NCI-H82 treated with DMSO at 0.1 percent for 48 hours (cell line): ENCODE measurements around the gene MAPKAP1.

Source experiments
- DNase-seq: peaks from one replicate; lab custom pipeline; 2025; ENCODE audit not compliant: unreplicated experiment; lab: John Stamatoyannopoulos, UW

MAPKAP1 gene

GRCh38 chr9:125540497-125540896 is 166.5 kb downstream of the MAPKAP1 start:
- no peak for DNase-seq

GRCh38 chr9:125538092-125538473 is 168.9 kb downstream of the MAPKAP1 start:
- DNase-seq = no peak

GRCh38 chr9:125537442-125538091 is 169.4 kb downstream of the MAPKAP1 start:
- DNase-seq = no peak

- DNase-seq = no peak
Observed at GRCh38 chr9:125536776-125537175, 170.2 kb downstream of the MAPKAP1 start.

GRCh38 chr9:125536167-125536772 is 170.7 kb downstream of the MAPKAP1 start:
- DNase-seq = no peak

GRCh38 chr9:125534971-125535701 is 171.9 kb downstream of the MAPKAP1 start:
- DNase-seq = no peak

GRCh38 chr9:125532812-125533594 is 174.0 kb downstream of the MAPKAP1 start:
- DNase-seq = no peak

- DNase-seq = peak; percentile 29
Observed at GRCh38 chr9:125532412-125532811, 174.6 kb downstream of the MAPKAP1 start.

- no peak for DNase-seq
Observed at GRCh38 chr9:125529589-125530515, 177.2 kb downstream of the MAPKAP1 start.

GRCh38 chr9:125529107-125529506 is 177.9 kb downstream of the MAPKAP1 start:
- DNase-seq = no peak

- no peak for DNase-seq
Observed at GRCh38 chr9:125527471-125528002, 179.5 kb downstream of the MAPKAP1 start.

GRCh38 chr9:125525921-125526631 is 180.9 kb downstream of the MAPKAP1 start:
- DNase-seq = no peak

GRCh38 chr9:125524583-125525355 is 182.2 kb downstream of the MAPKAP1 start:
- DNase-seq = no peak

- no peak for DNase-seq
Observed at GRCh38 chr9:125523681-125524080, 183.3 kb downstream of the MAPKAP1 start.

- DNase-seq = no peak
Observed at GRCh38 chr9:125522328-125522725, 184.7 kb downstream of the MAPKAP1 start.

GRCh38 chr9:125521462-125522327 is 185.3 kb downstream of the MAPKAP1 start:
- DNase-seq = no peak

GRCh38 chr9:125519734-125520133 is 187.3 kb downstream of the MAPKAP1 start:
- DNase-seq = no peak

- DNase-seq = no peak
Observed at GRCh38 chr9:125517577-125517976, 189.4 kb downstream of the MAPKAP1 start.
